OCI-LY7 (cell line): ENCODE results near the gene RAB9B. TPM values are rescaled to one million over a fixed set of nuclear protein-coding genes. Genes with fewer than 3 reads are reported as not detected.

Experiments
- BruUV-seq: library from RNA; stranded (reverse); fragments of 400-500 nt; replicated peaks from 2 replicates; lab custom pipeline; 2021; lab: Mats Ljungman, UMichigan
- CTCF ChIA-PET: fragments of 300-600 bp; sonication (Branson Sonifier 250); formaldehyde crosslinking; loops from one replicate; lab custom pipeline; 2022; ENCODE audit warnings: antibody characterized with exemption; ENCODE audit not compliant: unreplicated experiment; lab: Charles Lee
- POLR2A ChIA-PET: fragments of 300-600 bp; sonication (Branson Sonifier 250); formaldehyde crosslinking; loops from one replicate; lab custom pipeline; 2022; ENCODE audit warnings: antibody characterized with exemption; lab: Charles Lee
- DNase-seq: peaks from one replicate; pipeline ENCODE4 v3.0.0-alpha.2; 2015; ENCODE audit warnings: low spot score
- H2AFZ ChIP-seq: fragments of 200-600 bp; sonication (generic), shearing (Covaris generic); 2 replicates; pipeline ENCODE4 v1.6.1; 2014; ENCODE audit warnings: mild to moderate bottlenecking, antibody characterized with exemption, low read length, moderate library complexity
- H3K27ac ChIP-seq: fragments of 200-600 bp; sonication (generic); 2 replicates; pipeline ENCODE4 v1.5.1; 2014; ENCODE audit warnings: mixed run types, low read depth, mild to moderate bottlenecking, moderate library complexity, low read length, inconsistent platforms; ENCODE audit not compliant: poor library complexity, severe bottlenecking
- H3K36me3 ChIP-seq: fragments of 200-600 bp; sonication (generic); 2 replicates; pipeline ENCODE4 v1.6.1; 2014; ENCODE audit warnings: mild to moderate bottlenecking, antibody characterized with exemption, low read length, moderate library complexity, mixed read lengths; ENCODE audit not compliant: insufficient read depth
- H3K4me1 ChIP-seq: fragments of 200-600 bp; sonication (generic); 2 replicates; pipeline ENCODE4 v1.5.1; 2014; ENCODE audit warnings: mild to moderate bottlenecking, low read length; ENCODE audit not compliant: insufficient read depth, poor library complexity, severe bottlenecking
- H3K4me2 ChIP-seq: fragments of 200-600 bp; sonication (generic); 2 replicates; pipeline ENCODE4 v1.6.1; 2014; ENCODE audit warnings: mild to moderate bottlenecking, low read length
- H3K4me3 ChIP-seq: fragments of 200-600 bp; sonication (generic); 2 replicates; pipeline ENCODE4 v1.5.1; 2014; ENCODE audit warnings: mild to moderate bottlenecking, low read depth, low read length; ENCODE audit not compliant: poor library complexity, severe bottlenecking
- H3K79me2 ChIP-seq: fragments of 200-600 bp; sonication (generic); 2 replicates; pipeline ENCODE4 v1.6.1; 2016; ENCODE audit warnings: low read depth, mild to moderate bottlenecking, low read length, moderate library complexity, mixed read lengths; ENCODE audit not compliant: insufficient read depth
- H3K9me2 ChIP-seq: fragments of 200-600 bp; sonication (generic); 2 replicates; pipeline ENCODE4 v1.6.1; 2016; ENCODE audit warnings: mild to moderate bottlenecking, low read length, mixed read lengths; ENCODE audit not compliant: insufficient read depth
- H3K9me3 ChIP-seq: fragments of 200-600 bp; sonication (generic); 2 replicates; pipeline ENCODE4 v1.6.1; 2014; ENCODE audit warnings: mild to moderate bottlenecking, mixed run types, low read length, mixed read lengths
- H4K20me1 ChIP-seq: fragments of 200-600 bp; sonication (generic); 2 replicates; pipeline ENCODE4 v1.6.1; 2014; ENCODE audit warnings: mild to moderate bottlenecking, antibody characterized with exemption, low read length, moderate library complexity, mixed read lengths; ENCODE audit not compliant: insufficient read depth
- CTCF ChIP-seq: fragments of 200-600 bp; sonication (generic); conservative IDR thresholded peaks from 2 replicates; pipeline ENCODE4 v1.5.1; 2014; ENCODE audit warnings: mild to moderate bottlenecking, antibody characterized with exemption, low read length, moderate library complexity, mixed read lengths
- EZH2phosphoT487 ChIP-seq: fragments of 200-600 bp; sonication (generic); IDR thresholded peaks from 2 replicates; pipeline ENCODE4 v1.6.1; 2018; ENCODE audit warnings: low read depth, borderline replicate concordance, mild to moderate bottlenecking, mixed run types, antibody characterized with exemption, low read length, moderate library complexity, mixed read lengths
- intact Hi-C: fragments of 100-400 bp; cut with micrococcal nuclease; formaldehyde crosslinking; loops from one replicate; pipeline ENCODE4 v1.10.0; 2022; ENCODE audit not compliant: unreplicated experiment
- total RNA-seq, 2 experiments: library from RNA; depleted of rRNA in 1 of 2; stranded (reverse); fragments of >200 nt in 1 of 2; shearing (Covaris generic) in 1 of 2; gene quantifications; 2 replicates each; pipeline ENCODE4 v1.2.3, GENCODE V29; 2014 to 2022

RAB9B gene
- total RNA-seq, 2 experiments from 2014 or later: 1.4 to 2.2 TPM

- POLR2A ChIA-PET: interaction anchor here (0.7 kb wide), 2 partner anchors 310 to 677 kb away, joined by 3 read pairs; no protein-coding TSS in a partner anchor
- Histone ChIP-seq H3K9me3 (no peaks in the 10 kb centered on the region), H3K4me2 (no peak overlapping the region), H3K36me3 (no peaks in the 10 kb centered on the region), H3K79me2 (no peaks in the 10 kb centered on the region), H3K27ac (no peak overlapping the region), H3K9me2 (no peaks in the 10 kb centered on the region), H2AFZ (no peak overlapping the region), H3K4me3 (no peak overlapping the region), H4K20me1 (no peaks in the 10 kb centered on the region), H3K4me1 (peaks cover 22% of the 10 kb centered on the region)
- TF ChIP-seq EZH2phosphoT487: no peak
- TF ChIP-seq CTCF: no peak
- DNase-seq: no peak
- CTCF ChIA-PET: no interaction called here
- BruUV-seq: no TSS peak
- intact Hi-C loops: no loop called here
These were observed 38.5 kb downstream of the RAB9B start for GRCh38 chrX:103793545-103793940.

- Histone ChIP-seq H4K20me1 (no peaks in the 10 kb centered on the region), H3K4me2 (no peak overlapping the region), H3K9me2 (no peaks in the 10 kb centered on the region), H2AFZ (no peak overlapping the region), H3K27ac (no peak overlapping the region), H3K79me2 (no peaks in the 10 kb centered on the region), H3K4me1 (peaks cover 27% of the 10 kb centered on the region), H3K4me3 (no peak overlapping the region), H3K9me3 (no peaks in the 10 kb centered on the region), H3K36me3 (no peaks in the 10 kb centered on the region)
- no TSS peak for BruUV-seq
- ChIA-PET CTCF (no interaction called here), POLR2A (interaction anchor here (0.7 to 1.7 kb wide), 2 partner anchors 19 to 677 kb away, joined by 3 to 4 read pairs; no protein-coding TSS in a partner anchor)
- no peak for TF ChIP-seq EZH2phosphoT487
- TF ChIP-seq CTCF: no peak
- DNase-seq: no peak
- intact Hi-C loops: no loop called here
These were observed 39.0 kb downstream of the RAB9B start for GRCh38 chrX:103792916-103793544.

- POLR2A ChIA-PET: interaction anchor here (0.5 to 1.7 kb wide), 3 partner anchors 20 to 1731 kb away, joined by 3 to 4 read pairs (median 3); no protein-coding TSS in a partner anchor
These were observed 40.1 kb downstream of the RAB9B start for GRCh38 chrX:103791826-103792485.

More at GRCh38 chrX:103791826-103792485, 40.1 kb downstream of the RAB9B start:
- Histone ChIP-seq H3K36me3 (no peaks in the 10 kb centered on the region), H2AFZ (no peak overlapping the region), H3K4me2 (no peak overlapping the region), H4K20me1 (no peaks in the 10 kb centered on the region), H3K9me3 (no peaks in the 10 kb centered on the region), H3K9me2 (no peaks in the 10 kb centered on the region), H3K27ac (no peak overlapping the region), H3K4me3 (no peak overlapping the region), H3K79me2 (no peaks in the 10 kb centered on the region), H3K4me1 (peaks cover 35% of the 10 kb centered on the region)
- CTCF ChIA-PET: no interaction called here
- no TSS peak for BruUV-seq
- intact Hi-C loops: no loop called here
- DNase-seq: no peak
- TF ChIP-seq EZH2phosphoT487 (no peak), CTCF (no peak)
